Bronchial epithelial cell (primary cell): Measurements from ENCODE around the gene CGN. TPM values are rescaled to one million over a fixed set of nuclear protein-coding genes. Genes with fewer than 3 reads are reported as not detected.

Experiments
- DNase-seq: peaks from one replicate; pipeline ENCODE4 v3.0.0-alpha.2; 2010; ENCODE audit warnings: low read depth
- FAIRE-seq: peaks from 2 replicates; lab custom pipeline; 2011; peaks lifted over from hg19 to GRCh38; lab: Jason Lieb, UNC
- H3K27me3 ChIP-seq: 2 replicates; pipeline ENCODE4 v1.5.1; 2011; ENCODE audit warnings: low read length; ENCODE audit not compliant: control insufficient read depth, insufficient read depth
- H3K36me3 ChIP-seq: 2 replicates; pipeline ENCODE4 v1.5.1; 2011; ENCODE audit warnings: low read length; ENCODE audit not compliant: control insufficient read depth, insufficient read depth
- H3K4me3 ChIP-seq: 2 replicates; pipeline ENCODE4 v1.5.1; 2011; ENCODE audit warnings: mild to moderate bottlenecking, low read depth, low read length, control low read depth
- CTCF ChIP-seq: IDR thresholded peaks from 2 replicates; pipeline ENCODE4 v1.5.1; 2011; ENCODE audit warnings: mild to moderate bottlenecking, moderate library complexity, low read length, control low read depth, inconsistent platforms; ENCODE audit not compliant: insufficient read depth, severe bottlenecking
- total RNA-seq: library from RNA; depleted of rRNA; stranded (reverse); fragments of >200 nt; gene quantifications from 2 replicates; pipeline ENCODE4 v1.2.1, GENCODE V29; 2014

The CGN gene
- total RNA-seq, 1 donor from 2014 or later, result 4.2 TPM

GRCh38 chr1:151474745-151475144 lies 36.4 kb upstream of the CGN start:
- Histone ChIP-seq H3K4me3 (no peak overlapping the region), H3K27me3 (no peaks in the 10 kb centered on the region), H3K36me3 (no peaks in the 10 kb centered on the region)
- no peak for FAIRE-seq
- no peak for TF ChIP-seq CTCF
- DNase-seq, result no peak

GRCh38 chr1:151475175-151475574 lies 36.0 kb upstream of the CGN start:
- no peak for TF ChIP-seq CTCF
- Histone ChIP-seq H3K36me3 (no peaks in the 10 kb centered on the region), H3K27me3 (no peaks in the 10 kb centered on the region), H3K4me3 (no peak overlapping the region)
- FAIRE-seq (peak; percentile 18), DNase-seq (peak; percentile 70)

GRCh38 chr1:151476083-151476482 lies 35.1 kb upstream of the CGN start:
- Histone ChIP-seq H3K27me3 (no peaks in the 10 kb centered on the region), H3K36me3 (no peaks in the 10 kb centered on the region), H3K4me3 (no peak overlapping the region)
- FAIRE-seq (no peak), DNase-seq (no peak)
- TF ChIP-seq CTCF, result no peak

GRCh38 chr1:151477066-151477465 lies 34.1 kb upstream of the CGN start:
- DNase-seq, result no peak
- H3K4me3 ChIP-seq, result no peak overlapping the region
- H3K36me3 ChIP-seq, result no peaks in the 10 kb centered on the region
- TF ChIP-seq CTCF, result no peak
- no peaks in the 10 kb centered on the region for H3K27me3 ChIP-seq
- no peak for FAIRE-seq

- TF ChIP-seq CTCF, result no peak
- Histone ChIP-seq H3K4me3 (no peak overlapping the region), H3K36me3 (no peaks in the 10 kb centered on the region), H3K27me3 (no peaks in the 10 kb centered on the region)
- no peak for FAIRE-seq
- no peak for DNase-seq
Measured at GRCh38 chr1:151478140-151478812, 32.9 kb upstream of the CGN start.

GRCh38 chr1:151478923-151479322 lies 32.3 kb upstream of the CGN start:
- no peak for DNase-seq
- TF ChIP-seq CTCF, result no peak
- no peaks in the 10 kb centered on the region for H3K36me3 ChIP-seq
- H3K27me3 ChIP-seq, result no peaks in the 10 kb centered on the region
- no peak for FAIRE-seq
- H3K4me3 ChIP-seq, result no peak overlapping the region
